ENCODE measurements around the gene PTPA.

PTPA gene

GRCh38 chr9:129089246-129089645, 22.0 kb upstream of the PTPA start:
- TF ChIP-seq POU6F1 (CRISPR knock-in tag; IDR thresholded peaks at IDR 0.05; ENCODE audit: borderline replicate concordance, low read depth), result no peak
- no peak for TF ChIP-seq SNAI2 (CRISPR knock-in tag; IDR thresholded peaks at IDR 0.05)
- TF ChIP-seq RARB (CRISPR knock-in tag; IDR thresholded peaks at IDR 0.05), result no peak
- no peak for TF ChIP-seq ZNF565 (CRISPR knock-in tag; conservative IDR thresholded peaks at IDR 0.05; ENCODE audit: low read depth)
- ATAC-seq, result no peak

GRCh38 chr9:129093602-129094386, 17.4 kb upstream of the PTPA start:
- ATAC-seq, result peak; percentile 24
- TF ChIP-seq BACH2 (CRISPR knock-in tag; IDR thresholded peaks at IDR 0.05; ENCODE audit: borderline replicate concordance) (no peak), RARB (CRISPR knock-in tag; IDR thresholded peaks at IDR 0.05) (no peak), PPARA (CRISPR knock-in tag; IDR thresholded peaks at IDR 0.05; ENCODE audit: borderline replicate concordance) (no peak), TOX (CRISPR knock-in tag; IDR thresholded peaks at IDR 0.05; ENCODE audit: borderline replicate concordance) (no peak), ZNF70 (CRISPR knock-in tag; IDR thresholded peaks at IDR 0.05) (no peak), ISL1 (CRISPR knock-in tag; IDR thresholded peaks at IDR 0.05) (no peak), ESRRG (CRISPR knock-in tag; IDR thresholded peaks at IDR 0.05) (no peak), ZC3H10 (CRISPR knock-in tag; IDR thresholded peaks at IDR 0.05) (no peak), SNAI2 (CRISPR knock-in tag; IDR thresholded peaks at IDR 0.05) (no peak), OSR1 (CRISPR knock-in tag; IDR thresholded peaks at IDR 0.05) (no peak), ZNF8 (CRISPR knock-in tag; IDR thresholded peaks at IDR 0.05) (no peak), ARNTL (CRISPR knock-in tag; IDR thresholded peaks at IDR 0.05; ENCODE audit: borderline replicate concordance, low read depth) (no peak)

GRCh38 chr9:129094387-129095169, 16.6 kb upstream of the PTPA start:
- TF ChIP-seq ZNF8 (CRISPR knock-in tag; IDR thresholded peaks at IDR 0.05), result no peak
- no peak for TF ChIP-seq ESRRG (CRISPR knock-in tag; IDR thresholded peaks at IDR 0.05)
- ATAC-seq, result no peak

GRCh38 chr9:129095170-129095667, 16.0 kb upstream of the PTPA start:
- no peak for ATAC-seq
- no peak for TF ChIP-seq BACH2 (CRISPR knock-in tag; IDR thresholded peaks at IDR 0.05; ENCODE audit: borderline replicate concordance)

GRCh38 chr9:129095908-129096307, 15.3 kb upstream of the PTPA start:
- no peak for ATAC-seq
- TF ChIP-seq TSHZ2 (CRISPR knock-in tag; IDR thresholded peaks at IDR 0.05) (no peak), ESRRG (CRISPR knock-in tag; IDR thresholded peaks at IDR 0.05) (no peak)

- TF ChIP-seq SNAI2 (CRISPR knock-in tag; IDR thresholded peaks at IDR 0.05) (no peak), POU6F1 (CRISPR knock-in tag; IDR thresholded peaks at IDR 0.05; ENCODE audit: borderline replicate concordance, low read depth) (no peak), TCF4 (CRISPR knock-in tag; IDR thresholded peaks at IDR 0.05; ENCODE audit: borderline replicate concordance) (no peak)
- no peak for ATAC-seq
These were observed 13.4 kb upstream of the PTPA start for GRCh38 chr9:129097671-129098306.

Measured in SK-N-SH treated with all-trans-retinoic acid at 6 μM for 48 hours (cell line).